Measurements from ENCODE around the gene E4F1.

The E4F1 gene

GRCh38 chr16:2233046-2233775 lies 9.8 kb downstream of the E4F1 start:
- no peak overlapping the region for H3K4me3 ChIP-seq
- no peak for DNase-seq (ENCODE audit: low read depth, low spot score)
- TF ChIP-seq FOXP2 (optimal IDR thresholded peaks at IDR 0.05; ENCODE audit: control extremely low read depth, extremely low read length, insufficient read depth), result no peak
- H3K36me3 ChIP-seq (ENCODE audit: insufficient read depth, low read length), result peaks cover 13% of the 10 kb centered on the region; the same call in 1 of the 2 replicates
- H3K9ac ChIP-seq (ENCODE audit: insufficient read length), result no peak overlapping the region
- no peaks in the 10 kb centered on the region for H3K9me3 ChIP-seq (ENCODE audit: low read depth, low read length)
- H3K27ac ChIP-seq, result no peak overlapping the region

GRCh38 chr16:2233872-2234812 lies 10.8 kb downstream of the E4F1 start:
- no peaks in the 10 kb centered on the region for H3K9me3 ChIP-seq (ENCODE audit: low read depth, low read length)
- TF ChIP-seq POLR2AphosphoS5 (IDR thresholded peaks at IDR 0.05; ENCODE audit: borderline replicate concordance, low read depth, low read length) (no peak; the same call in 1 of the 2 replicates), FOXP2 (optimal IDR thresholded peaks at IDR 0.05; ENCODE audit: control extremely low read depth, extremely low read length, insufficient read depth) (no peak), EZH2 (IDR thresholded peaks at IDR 0.05) (no peak)
- H3K9ac ChIP-seq (ENCODE audit: insufficient read length), result no peak overlapping the region
- DNase-seq (ENCODE audit: low read depth, low spot score), result no peak
- H3K4me3 ChIP-seq, result no peak overlapping the region
- H3K27ac ChIP-seq, result no peak overlapping the region
- peaks cover 8% of the 10 kb centered on the region; the same call in 1 of the 2 replicates for H3K36me3 ChIP-seq (ENCODE audit: insufficient read depth, low read length)

DNA sequence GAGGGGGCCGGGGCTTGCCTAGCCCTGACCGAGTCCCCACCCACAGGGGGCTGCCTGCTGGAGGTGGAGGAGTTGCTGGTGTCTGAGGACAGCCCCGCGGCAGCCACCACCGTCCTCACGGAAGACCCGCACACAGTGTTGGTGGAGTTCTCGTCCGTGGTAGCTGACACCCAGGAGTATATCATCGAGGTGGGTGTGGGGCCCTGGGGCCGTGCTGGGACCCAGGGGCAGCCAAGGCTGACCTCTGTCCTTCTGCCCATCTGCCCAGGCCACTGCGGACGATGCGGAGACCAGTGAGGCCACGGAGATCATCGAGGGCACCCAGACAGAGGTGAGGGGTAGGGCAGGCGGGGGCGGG lies 11.4 kb downstream of the E4F1 start:
- Histone ChIP-seq H3K4me3 (no peak overlapping the region), H3K27ac (no peak overlapping the region), H3K9ac (ENCODE audit: insufficient read length) (no peak overlapping the region), H3K9me3 (ENCODE audit: low read depth, low read length) (no peaks in the 10 kb centered on the region), H3K36me3 (ENCODE audit: insufficient read depth, low read length) (peaks cover 3% of the 10 kb centered on the region; the same call in 1 of the 2 replicates)
- no peak for DNase-seq (ENCODE audit: low read depth, low spot score)
- TF ChIP-seq FOXP2 (optimal IDR thresholded peaks at IDR 0.05; ENCODE audit: control extremely low read depth, extremely low read length, insufficient read depth), result no peak
- TF ChIP-seq POLR2AphosphoS5 (IDR thresholded peaks at IDR 0.05; ENCODE audit: borderline replicate concordance, low read depth, low read length), result no peak
- no peak for TF ChIP-seq EZH2 (IDR thresholded peaks at IDR 0.05)

GRCh38 chr16:2235234-2235651 lies 11.9 kb downstream of the E4F1 start:
- H3K9ac ChIP-seq (ENCODE audit: insufficient read length), result no peak overlapping the region
- no peak for TF ChIP-seq FOXP2 (optimal IDR thresholded peaks at IDR 0.05; ENCODE audit: control extremely low read depth, extremely low read length, insufficient read depth)
- no peak for TF ChIP-seq EZH2 (IDR thresholded peaks at IDR 0.05)
- TF ChIP-seq POLR2AphosphoS5 (IDR thresholded peaks at IDR 0.05; ENCODE audit: borderline replicate concordance, low read depth, low read length), result no peak
- H3K4me3 ChIP-seq, result no peak overlapping the region
- DNase-seq (ENCODE audit: low read depth, low spot score), result no peak
- no peaks in the 10 kb centered on the region for H3K9me3 ChIP-seq (ENCODE audit: low read depth, low read length)
- H3K27ac ChIP-seq, result no peak overlapping the region
- H3K36me3 ChIP-seq (ENCODE audit: insufficient read depth, low read length), result peaks cover 3% of the 10 kb centered on the region; the same call in 1 of the 2 replicates

- TF ChIP-seq POLR2AphosphoS5 (IDR thresholded peaks at IDR 0.05; ENCODE audit: borderline replicate concordance, low read depth, low read length), result 0 out of 2 replicates have a peak, but pooled peaks have one; percentile 15
- TF ChIP-seq EZH2 (IDR thresholded peaks at IDR 0.05), result no peak
- no peak for TF ChIP-seq FOXP2 (optimal IDR thresholded peaks at IDR 0.05; ENCODE audit: control extremely low read depth, extremely low read length, insufficient read depth)
- Histone ChIP-seq H3K4me3 (no peak overlapping the region), H3K9ac (ENCODE audit: insufficient read length) (no peak overlapping the region), H3K9me3 (ENCODE audit: low read depth, low read length) (no peaks in the 10 kb centered on the region), H3K36me3 (ENCODE audit: insufficient read depth, low read length) (peaks cover 3% of the 10 kb centered on the region; the same call in 1 of the 2 replicates), H3K27ac (no peak overlapping the region)
- DNase-seq (ENCODE audit: low read depth, low spot score), result no peak
Observed at GRCh38 chr16:2235695-2236336, 12.4 kb downstream of the E4F1 start.

DNA sequence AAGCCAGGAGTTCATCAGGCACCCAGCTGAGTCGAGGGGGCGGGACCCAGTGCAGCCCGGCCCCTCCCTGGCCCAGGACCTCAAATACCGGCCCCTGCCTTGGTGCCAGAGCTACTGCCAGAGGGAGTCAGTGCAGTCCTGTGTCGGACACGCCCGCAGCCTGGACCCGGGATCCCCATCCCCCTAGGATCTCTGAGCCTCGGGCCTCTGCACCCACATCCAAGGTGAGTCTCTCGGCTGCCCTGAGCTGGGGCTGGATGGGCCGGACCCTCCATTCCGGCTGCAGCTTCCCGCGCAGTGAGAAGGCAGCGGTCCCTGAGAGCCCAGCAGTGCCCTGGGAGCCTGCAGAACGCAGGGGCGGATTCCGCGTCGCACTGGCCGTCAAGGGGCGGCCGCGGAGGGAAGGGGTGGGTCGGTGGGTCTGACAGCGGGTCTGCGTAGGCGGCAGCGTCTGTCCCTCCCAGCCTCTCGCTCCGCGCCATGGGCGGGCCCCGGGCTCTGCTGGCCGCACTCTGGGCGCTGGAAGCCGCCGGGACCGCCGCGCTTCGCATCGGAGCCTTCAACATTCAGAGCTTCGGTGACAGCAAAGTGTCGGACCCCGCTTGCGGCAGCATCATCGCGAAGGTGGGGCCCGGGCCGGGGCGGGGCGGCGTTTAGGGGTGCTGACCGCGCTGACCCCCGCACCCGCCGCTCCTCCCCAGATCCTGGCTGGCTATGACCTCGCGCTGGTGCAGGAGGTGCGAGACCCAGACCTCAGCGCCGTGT lies 13.1 kb downstream of the E4F1 start, which contains the start of gene DNASE1L2:
Gene DNASE1L2, plus strand, starts transcription at position 108 of the 765 bp plus-strand sequence. Its CDS starts 373 bp downstream, at position 481.
- Histone ChIP-seq H3K36me3 (ENCODE audit: insufficient read depth, low read length) (no peaks in the 10 kb centered on the region; the same call in 1 of the 2 replicates), H3K9ac (ENCODE audit: insufficient read length) (no peak within 1 kb of the TSS), H3K4me3 (peak within 1 kb of the TSS; percentile 38; the same call in 1 of the 2 replicates), H3K9me3 (ENCODE audit: low read depth, low read length) (no peaks in the 10 kb centered on the region), H3K27ac (no peak within 1 kb of the TSS)
- DNase-seq (ENCODE audit: low read depth, low spot score), result no peak
- TF ChIP-seq EZH2 (IDR thresholded peaks at IDR 0.05) (no peak), FOXP2 (optimal IDR thresholded peaks at IDR 0.05; ENCODE audit: control extremely low read depth, extremely low read length, insufficient read depth) (no peak), POLR2AphosphoS5 (IDR thresholded peaks at IDR 0.05; ENCODE audit: borderline replicate concordance, low read depth, low read length) (no peak)

- TF ChIP-seq EZH2 (IDR thresholded peaks at IDR 0.05), result no peak
- no peak for TF ChIP-seq FOXP2 (optimal IDR thresholded peaks at IDR 0.05; ENCODE audit: control extremely low read depth, extremely low read length, insufficient read depth)
- TF ChIP-seq POLR2AphosphoS5 (IDR thresholded peaks at IDR 0.05; ENCODE audit: borderline replicate concordance, low read depth, low read length), result no peak
- no peak overlapping the region for H3K9ac ChIP-seq (ENCODE audit: insufficient read length)
- no peaks in the 10 kb centered on the region; the same call in 1 of the 2 replicates for H3K36me3 ChIP-seq (ENCODE audit: insufficient read depth, low read length)
- no peak overlapping the region for H3K27ac ChIP-seq
- H3K9me3 ChIP-seq (ENCODE audit: low read depth, low read length), result no peaks in the 10 kb centered on the region
- H3K4me3 ChIP-seq, result peak overlapping the region; percentile 38; the same call in 1 of the 2 replicates
- no peak for DNase-seq (ENCODE audit: low read depth, low spot score)
Observed at GRCh38 chr16:2237102-2237482, 13.7 kb downstream of the E4F1 start.

Measured in SK-N-MC (cell line).